GM10847 (cell line): ENCODE results near the gene EVX1.

Experiments
- POLR2A ChIP-seq: IDR thresholded peaks from 2 replicates; pipeline ENCODE4 v1.6.1; 2011; ENCODE audit not compliant: insufficient read length; ENCODE audit errors: extremely low read depth

The EVX1 gene

GRCh38 chr7:27242555-27243339 lies at the start of gene EVX1:
EVX1 (plus strand) TSS chr7:27242802; CDS start chr7:27243031, 229 bp downstream.
- no peak for TF ChIP-seq POLR2A

GRCh38 chr7:27193335-27194001 lies 49.1 kb upstream of the EVX1 start:
- no peak for TF ChIP-seq POLR2A

- no peak for TF ChIP-seq POLR2A
Observed at GRCh38 chr7:27194002-27194352, 48.6 kb upstream of the EVX1 start.

GRCh38 chr7:27194686-27195379 lies 47.8 kb upstream of the EVX1 start:
- TF ChIP-seq POLR2A, result no peak

- no peak for TF ChIP-seq POLR2A
Observed at GRCh38 chr7:27196287-27196767, 46.3 kb upstream of the EVX1 start.

- TF ChIP-seq POLR2A, result no peak
Observed at GRCh38 chr7:27197137-27198042, 45.2 kb upstream of the EVX1 start.

- TF ChIP-seq POLR2A, result no peak
Observed at GRCh38 chr7:27198138-27198841, 44.3 kb upstream of the EVX1 start.

GRCh38 chr7:27198871-27199801 lies 43.5 kb upstream of the EVX1 start:
- no peak for TF ChIP-seq POLR2A

GRCh38 chr7:27199849-27200760 lies 42.5 kb upstream of the EVX1 start, which contains the start of gene HOXA13:
HOXA13 (minus strand) TSS chr7:27200091; CDS start chr7:27200077, 14 bp downstream.
- no peak for TF ChIP-seq POLR2A

GRCh38 chr7:27200761-27201579 lies 41.6 kb upstream of the EVX1 start:
- no peak for TF ChIP-seq POLR2A

GRCh38 chr7:27201580-27202017 lies 41.0 kb upstream of the EVX1 start:
- TF ChIP-seq POLR2A, result no peak
